GM19468 (cell line): ENCODE data around the gene SLC25A29.
A peak's percentile ranks its signal among the peaks of the same experiment; 100 is the strongest.
"Not testable (repeated sequence)": the region's sequence is repeated elsewhere in the genome, so short reads cannot be mapped to it uniquely, and the experiment has no call there.

Experiments used
- ATAC-seq: cut with Tn5 transposase; IDR thresholded peaks from one replicate; pipeline ENCODE4 v1.9.1; 2021; ENCODE audit warnings: mild to moderate bottlenecking, moderate library complexity, moderate number of reproducible peaks; ENCODE audit not compliant: unreplicated experiment; ENCODE audit errors: extremely low read depth

Gene SLC25A29

GRCh38 chr14:100283984-100284881 is 22.0 kb downstream of the SLC25A29 start:
- no peak for ATAC-seq

GRCh38 chr14:100283436-100283835 is 22.8 kb downstream of the SLC25A29 start:
- ATAC-seq = not testable (repeated sequence)

DNA sequence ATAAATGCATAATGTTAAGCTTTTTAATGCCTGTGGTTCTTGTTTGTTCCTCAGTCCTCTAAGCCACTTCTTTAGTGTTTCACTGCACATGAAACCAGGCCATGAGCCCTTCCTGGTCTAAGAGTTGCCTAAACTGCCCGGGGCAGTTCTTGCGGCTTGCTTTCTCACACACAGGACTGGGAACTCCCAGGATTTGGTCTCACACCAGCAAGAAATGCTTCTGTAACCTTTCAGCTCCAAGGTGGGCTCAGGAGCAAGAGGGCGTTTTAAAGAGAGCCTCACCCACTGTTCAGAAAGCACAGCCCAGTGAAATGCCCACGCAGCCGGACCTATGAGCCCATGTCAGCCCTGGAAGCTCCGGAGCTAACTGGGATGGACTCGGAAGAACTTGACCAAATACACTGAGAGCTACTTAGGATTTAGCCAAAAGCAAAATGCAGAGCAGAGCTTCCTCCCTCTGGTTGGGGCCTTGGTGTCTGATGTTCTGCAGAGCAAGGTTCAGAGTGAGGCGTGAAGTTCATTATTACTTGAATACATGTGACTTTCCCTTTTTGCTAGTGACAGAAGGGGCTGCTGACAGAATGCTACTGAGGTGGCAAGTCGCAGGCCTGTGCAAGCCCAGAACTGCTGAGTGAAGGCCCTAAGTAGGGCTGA is 23.4 kb downstream of the SLC25A29 start:
- no peak for ATAC-seq

- ATAC-seq = no peak
Observed at GRCh38 chr14:100282083-100282350, 24.2 kb downstream of the SLC25A29 start.

DNA sequence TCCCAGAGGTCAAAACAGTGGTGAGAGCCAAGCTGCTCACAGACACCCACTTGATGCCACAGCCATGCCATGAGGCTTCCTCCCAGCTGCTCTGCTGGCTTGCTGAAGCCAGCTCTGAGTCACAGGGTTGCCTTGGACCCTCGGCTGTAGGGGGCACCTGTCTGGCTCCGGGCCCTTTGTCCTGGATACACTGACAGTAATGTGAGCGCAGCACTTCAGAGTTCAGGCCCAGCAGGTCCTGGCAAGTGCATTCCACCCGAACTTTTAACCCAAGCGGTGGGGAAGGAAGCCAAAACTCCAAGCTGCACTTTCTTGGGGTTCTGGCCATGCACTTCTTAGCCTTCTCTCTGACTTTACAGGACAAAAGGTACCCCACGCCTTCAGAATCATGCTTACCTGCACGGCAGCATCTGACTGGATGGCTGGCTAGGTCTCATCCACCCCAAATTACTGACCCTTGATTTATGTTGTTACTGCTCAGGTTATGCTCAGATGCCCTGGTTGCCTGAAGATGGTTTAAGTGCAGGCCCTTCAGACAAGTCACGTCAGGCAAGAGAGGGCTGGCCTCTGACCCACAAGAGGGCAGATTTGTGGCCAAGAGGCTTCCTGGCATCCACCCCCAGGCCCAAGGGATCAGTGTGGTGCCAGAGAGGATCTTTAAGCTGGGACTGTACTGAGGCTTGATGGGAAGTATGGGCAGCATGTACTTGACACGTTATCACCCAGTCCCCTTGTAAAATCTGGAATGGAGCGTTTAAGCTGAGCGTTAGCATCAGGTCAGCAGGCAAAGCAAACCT is 24.8 kb downstream of the SLC25A29 start:
- ATAC-seq = no peak

DNA sequence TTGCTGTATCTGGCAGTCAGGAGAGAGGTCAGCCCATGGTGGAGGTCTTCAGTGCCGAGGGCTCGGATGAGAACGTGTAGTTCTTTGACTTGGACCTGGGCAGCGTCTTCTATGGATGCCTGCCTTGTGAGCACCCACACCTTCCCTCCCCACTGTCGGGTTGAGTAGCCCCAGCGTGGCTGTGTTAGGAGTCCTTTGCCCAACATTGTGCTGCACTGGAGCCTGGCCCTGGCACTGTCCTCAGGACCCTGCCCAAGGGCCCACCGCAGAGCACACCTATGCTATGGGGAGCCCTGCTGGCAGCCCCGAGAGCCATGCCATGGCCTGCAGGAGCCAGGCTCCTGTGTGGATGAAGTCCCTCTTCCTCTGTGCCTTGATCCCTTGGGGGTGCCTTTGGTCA is 26.7 kb downstream of the SLC25A29 start:
- ATAC-seq = no peak

GRCh38 chr14:100279133-100279532 is 27.1 kb downstream of the SLC25A29 start:
- ATAC-seq = no peak

GRCh38 chr14:100278702-100279101 is 27.5 kb downstream of the SLC25A29 start:
- no peak for ATAC-seq

- no peak for ATAC-seq
Observed at GRCh38 chr14:100275214-100275613, 31.0 kb downstream of the SLC25A29 start.

GRCh38 chr14:100274250-100274649 is 32.0 kb downstream of the SLC25A29 start:
- ATAC-seq = no peak

- ATAC-seq = no peak
Observed at GRCh38 chr14:100271247-100271939, 34.9 kb downstream of the SLC25A29 start.

DNA sequence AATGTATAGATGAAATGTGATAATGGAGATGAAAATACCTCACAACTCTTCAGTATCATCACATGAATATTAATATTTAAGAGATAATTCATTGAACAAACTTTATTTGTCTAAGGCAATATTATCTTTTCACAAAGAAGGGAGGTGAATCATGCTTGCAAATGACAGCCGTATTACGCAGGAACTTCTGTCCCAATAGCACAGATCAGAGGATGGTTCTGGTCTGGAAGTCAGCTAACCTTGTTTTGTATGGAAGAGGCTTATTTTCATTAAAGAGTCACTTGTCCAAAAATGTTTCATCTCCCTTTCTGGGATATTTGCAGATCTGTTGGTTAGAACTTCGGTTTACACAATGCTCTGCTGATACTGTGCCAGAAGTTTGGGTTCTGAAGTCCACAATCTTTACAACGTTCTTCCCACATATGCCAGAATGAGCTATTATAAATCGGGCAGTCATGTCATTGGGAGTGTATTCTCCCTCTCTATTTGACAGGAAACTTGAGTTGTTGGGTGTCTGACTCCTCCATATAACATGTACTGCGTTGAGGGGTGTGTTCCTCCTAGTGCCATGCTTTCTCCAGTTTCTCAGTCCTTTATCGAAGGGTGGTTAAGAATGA is 37.5 kb downstream of the SLC25A29 start:
- ATAC-seq = no peak

- no peak for ATAC-seq
Observed at GRCh38 chr14:100267990-100268389, 38.3 kb downstream of the SLC25A29 start.

- ATAC-seq = no peak
Observed at GRCh38 chr14:100263141-100263540, 43.1 kb downstream of the SLC25A29 start.

GRCh38 chr14:100262545-100262944 is 43.7 kb downstream of the SLC25A29 start:
- ATAC-seq = no peak

- no peak for ATAC-seq
Observed at GRCh38 chr14:100261621-100262020, 44.6 kb downstream of the SLC25A29 start.

GRCh38 chr14:100256339-100256895 is 49.8 kb downstream of the SLC25A29 start:
- ATAC-seq = peak; percentile 41

GRCh38 chr14:100252684-100253083 is 53.6 kb downstream of the SLC25A29 start:
- ATAC-seq = no peak

DNA sequence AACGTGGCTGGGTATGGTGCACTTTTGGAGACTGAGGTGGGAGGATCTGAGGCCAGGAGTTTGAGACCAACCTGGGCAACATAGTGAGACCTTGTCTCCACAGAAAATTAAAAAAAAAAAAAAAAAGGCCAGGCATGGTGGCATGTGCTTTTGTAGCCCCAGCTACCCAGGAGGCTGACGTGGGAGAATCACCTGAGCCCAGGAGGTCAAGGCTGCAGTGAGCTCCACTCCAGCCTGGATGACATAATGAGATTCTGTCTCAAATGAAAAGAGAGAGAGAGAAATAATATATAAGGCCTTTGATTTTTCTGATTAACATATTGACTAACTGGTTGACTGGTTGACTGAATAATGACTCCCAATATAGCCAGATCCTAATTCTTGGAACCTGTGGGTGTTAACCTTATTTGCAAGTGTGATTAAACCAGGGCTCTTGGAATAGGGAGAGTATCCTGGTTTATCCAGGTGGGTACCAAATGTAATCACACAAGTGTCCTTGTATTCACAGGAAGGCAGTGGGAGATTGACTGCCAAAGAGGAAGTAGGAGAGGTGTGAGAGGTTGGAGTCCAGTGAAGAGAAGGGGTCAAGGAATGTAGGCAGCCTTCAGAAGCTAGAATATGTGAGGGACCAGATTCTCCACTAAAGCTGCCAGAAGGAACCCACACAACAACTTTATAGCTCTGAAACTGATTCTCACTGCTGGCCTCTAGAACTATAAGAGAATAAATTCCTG is 55.3 kb downstream of the SLC25A29 start:
- no peak for ATAC-seq
